ENCODE results near the gene PITPNM3.

The PITPNM3 gene

DNA sequence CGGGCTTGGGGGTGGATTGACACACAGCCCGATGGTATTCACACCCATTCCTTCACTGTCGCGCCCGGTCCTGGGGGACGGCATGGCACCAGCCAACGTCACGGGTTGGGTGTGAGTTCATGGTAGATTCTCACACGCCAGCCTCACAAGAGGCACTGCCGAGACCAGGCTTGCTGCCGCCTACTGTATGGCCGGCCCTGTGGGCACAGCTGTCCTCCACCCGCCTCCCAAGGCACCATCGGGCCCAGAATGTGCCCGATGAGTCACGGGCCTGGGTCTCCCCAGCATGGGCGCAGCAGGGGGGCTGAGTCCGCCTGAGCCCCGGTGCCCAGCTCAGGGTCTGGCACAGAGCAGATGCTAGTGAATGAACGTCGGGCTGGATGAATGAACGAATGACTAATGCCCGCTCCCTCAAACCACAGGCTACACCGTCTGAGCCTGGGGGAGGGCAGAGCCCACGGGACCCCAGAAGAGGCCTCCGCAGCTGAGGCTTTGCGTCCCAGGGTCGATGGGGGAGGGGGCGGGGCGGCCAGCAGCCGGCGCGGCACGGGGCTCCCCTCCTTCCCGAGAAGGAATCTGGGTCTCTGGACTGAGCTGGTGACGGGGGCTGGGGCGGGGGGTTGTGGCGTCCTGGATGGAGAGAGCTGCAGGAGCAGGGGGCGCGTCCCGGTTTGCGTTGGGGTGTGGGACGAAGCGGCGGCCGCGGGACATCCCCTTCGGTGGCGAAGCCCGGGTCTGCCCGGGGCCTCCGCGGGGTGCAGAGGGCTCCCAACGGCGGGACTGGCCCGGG is 829 bp downstream of the PITPNM3 start:
- TF ChIP-seq, protein P1, sequence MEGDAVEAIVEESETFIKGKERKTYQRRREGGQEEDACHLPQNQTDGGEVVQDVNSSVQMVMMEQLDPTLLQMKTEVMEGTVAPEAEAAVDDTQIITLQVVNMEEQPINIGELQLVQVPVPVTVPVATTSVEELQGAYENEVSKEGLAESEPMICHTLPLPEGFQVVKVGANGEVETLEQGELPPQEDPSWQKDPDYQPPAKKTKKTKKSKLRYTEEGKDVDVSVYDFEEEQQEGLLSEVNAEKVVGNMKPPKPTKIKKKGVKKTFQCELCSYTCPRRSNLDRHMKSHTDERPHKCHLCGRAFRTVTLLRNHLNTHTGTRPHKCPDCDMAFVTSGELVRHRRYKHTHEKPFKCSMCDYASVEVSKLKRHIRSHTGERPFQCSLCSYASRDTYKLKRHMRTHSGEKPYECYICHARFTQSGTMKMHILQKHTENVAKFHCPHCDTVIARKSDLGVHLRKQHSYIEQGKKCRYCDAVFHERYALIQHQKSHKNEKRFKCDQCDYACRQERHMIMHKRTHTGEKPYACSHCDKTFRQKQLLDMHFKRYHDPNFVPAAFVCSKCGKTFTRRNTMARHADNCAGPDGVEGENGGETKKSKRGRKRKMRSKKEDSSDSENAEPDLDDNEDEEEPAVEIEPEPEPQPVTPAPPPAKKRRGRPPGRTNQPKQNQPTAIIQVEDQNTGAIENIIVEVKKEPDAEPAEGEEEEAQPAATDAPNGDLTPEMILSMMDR (IDR thresholded peaks at IDR 0.05; ENCODE audit: extremely low read depth, insufficient read depth, missing control alignments), result no peak

DNA sequence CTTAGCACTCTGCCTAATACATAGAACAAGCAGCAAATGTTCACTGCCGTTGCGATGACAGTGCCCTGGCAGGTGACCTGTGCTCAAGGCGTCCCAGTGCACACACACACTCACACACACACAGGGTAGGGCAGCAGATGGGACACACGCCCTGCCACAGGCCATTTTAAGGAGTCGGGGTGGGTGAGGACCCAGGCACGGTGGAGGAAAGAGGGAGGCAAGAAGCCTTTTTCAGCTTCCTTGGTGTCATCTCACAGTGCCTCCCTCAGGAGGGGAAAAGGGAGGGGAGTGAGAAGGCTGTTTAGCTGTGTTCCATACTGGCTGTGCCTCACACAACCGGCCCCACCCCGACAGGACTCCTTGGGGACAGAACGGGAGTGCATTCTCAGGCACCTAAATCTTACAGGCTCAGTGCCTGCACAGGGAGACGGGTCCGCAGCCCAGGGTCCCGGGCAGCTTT is 1.5 kb downstream of the PITPNM3 start:
- TF ChIP-seq, protein P1 (IDR thresholded peaks at IDR 0.05; ENCODE audit: extremely low read depth, insufficient read depth, missing control alignments), result no peak
- in situ Hi-C loops (cut with MboI; ENCODE audit: low pct_unique_long_range_greater_than_20kb, low sequenced_read_pairs, unreplicated experiment), result no loop called here
- DNase-seq (ENCODE audit: low spot score), result no peak

More for the DNA sequence above, 829 bp downstream of the PITPNM3 start:
- DNase-seq (ENCODE audit: low spot score), result no peak
- in situ Hi-C loops (cut with MboI; ENCODE audit: low pct_unique_long_range_greater_than_20kb, low sequenced_read_pairs, unreplicated experiment), result no loop called here

DNA sequence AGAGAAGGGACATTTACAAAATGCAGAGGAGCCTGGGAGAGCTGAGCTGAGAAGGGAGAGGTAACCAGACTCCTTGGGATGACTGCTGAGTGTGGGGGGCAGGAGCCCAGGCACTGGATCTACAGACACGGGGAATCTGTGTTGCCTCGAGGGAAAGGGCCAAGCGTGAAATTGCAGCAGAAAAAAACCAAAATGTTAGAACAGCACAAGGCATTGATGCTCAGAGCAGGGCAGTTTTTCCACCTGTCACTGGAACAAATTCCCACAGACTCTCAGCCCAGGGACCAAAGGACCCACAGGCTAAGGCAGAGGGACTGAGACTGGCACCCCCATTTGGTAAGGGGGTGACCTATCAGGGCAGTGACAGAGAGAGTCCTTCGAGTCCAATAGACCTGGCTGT is 2.0 kb downstream of the PITPNM3 start:
- no peak for DNase-seq (ENCODE audit: low spot score)
- TF ChIP-seq, protein P1 (IDR thresholded peaks at IDR 0.05; ENCODE audit: extremely low read depth, insufficient read depth, missing control alignments), result no peak
- in situ Hi-C loops (cut with MboI; ENCODE audit: low pct_unique_long_range_greater_than_20kb, low sequenced_read_pairs, unreplicated experiment), result no loop called here

DNA sequence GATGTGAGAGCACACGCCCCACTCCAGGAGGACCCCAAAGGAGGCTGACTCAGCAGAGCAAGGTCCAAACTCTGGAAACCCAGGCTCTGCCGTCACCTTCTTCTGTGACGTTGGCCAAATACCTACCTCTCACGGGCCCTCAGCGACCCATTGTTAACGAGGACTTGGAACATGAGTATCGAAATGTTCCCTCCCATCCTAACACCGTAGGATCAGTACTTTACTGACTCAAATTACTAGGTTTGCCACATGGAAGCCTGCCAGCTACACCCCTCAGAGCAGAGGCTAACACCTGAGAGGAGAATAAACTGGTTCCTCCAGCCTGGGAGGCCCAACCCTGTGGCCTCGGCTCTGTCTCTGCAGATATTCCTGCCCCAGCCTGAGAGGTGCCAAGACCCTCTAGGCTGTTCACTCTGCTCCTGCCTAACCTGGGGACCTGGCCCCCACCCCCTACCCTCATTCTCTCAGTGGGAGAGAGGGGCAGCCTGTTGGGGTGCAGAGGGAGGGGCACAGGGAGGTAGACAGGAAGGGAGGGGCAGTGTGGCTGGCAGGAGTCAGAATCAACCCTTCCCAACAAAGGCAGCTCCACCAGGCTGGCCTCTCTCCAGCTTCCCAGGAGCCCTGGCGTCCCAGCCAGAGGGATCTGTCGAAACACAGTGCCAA is 4.4 kb downstream of the PITPNM3 start:
- DNase-seq (ENCODE audit: low spot score), result no peak
- in situ Hi-C loops (cut with MboI; ENCODE audit: low pct_unique_long_range_greater_than_20kb, low sequenced_read_pairs, unreplicated experiment), result no loop called here
- TF ChIP-seq, protein P1 (IDR thresholded peaks at IDR 0.05; ENCODE audit: extremely low read depth, insufficient read depth, missing control alignments), result no peak

DNA sequence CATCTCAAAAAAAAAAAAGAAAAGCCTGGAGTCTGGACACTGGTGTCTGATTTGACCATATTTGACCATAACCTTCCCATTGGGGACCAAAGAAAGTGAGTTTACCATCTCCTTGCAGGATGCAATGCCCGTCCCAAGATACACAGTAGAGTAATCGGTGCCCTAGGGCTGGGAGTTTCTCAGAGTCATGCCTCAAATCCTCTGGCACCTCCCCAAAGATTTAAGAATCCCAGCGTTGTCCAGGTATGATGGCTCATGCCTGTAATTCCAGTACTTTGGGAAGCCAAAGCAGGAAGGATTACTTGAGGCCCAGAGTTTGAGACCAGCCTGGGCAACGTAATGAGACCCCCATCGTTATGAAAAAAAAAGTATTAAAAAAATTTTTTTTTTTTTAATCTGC is 5.0 kb downstream of the PITPNM3 start:
- TF ChIP-seq, protein P1 (IDR thresholded peaks at IDR 0.05; ENCODE audit: extremely low read depth, insufficient read depth, missing control alignments), result no peak

DNA sequence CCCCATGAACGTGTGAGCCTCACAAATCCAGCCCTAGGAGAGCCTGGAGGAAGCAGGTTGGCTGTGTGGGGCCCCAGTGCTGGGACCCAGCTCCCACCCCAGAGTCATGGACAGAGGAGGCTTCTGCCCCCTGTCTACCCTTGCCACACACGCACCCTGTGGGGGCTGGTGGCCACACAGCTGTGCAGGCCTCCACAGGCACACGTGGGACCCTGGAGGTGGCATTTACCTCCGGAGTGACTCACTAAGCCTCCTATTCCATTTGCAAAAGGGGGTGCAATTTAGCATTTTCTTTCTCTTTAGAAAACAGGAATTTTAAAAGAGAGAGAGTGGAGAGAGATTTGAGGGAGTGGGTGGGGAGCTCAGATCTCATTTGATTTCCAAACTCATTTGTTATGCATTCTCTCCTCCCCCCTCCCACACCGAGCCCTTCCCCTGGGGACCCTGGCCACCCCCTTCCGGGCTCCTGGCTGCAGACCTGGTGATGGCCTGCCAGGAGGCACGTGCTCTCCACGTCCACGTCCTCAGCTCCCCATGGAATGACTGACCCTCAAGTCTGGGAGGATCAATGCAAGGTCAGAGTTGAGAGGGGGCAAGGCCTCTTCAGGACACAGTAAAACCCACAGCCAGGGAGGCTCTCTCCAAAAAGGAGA is 6.8 kb downstream of the PITPNM3 start:
- in situ Hi-C loops (cut with MboI; ENCODE audit: low pct_unique_long_range_greater_than_20kb, low sequenced_read_pairs, unreplicated experiment), result no loop called here
- TF ChIP-seq, protein P1 (IDR thresholded peaks at IDR 0.05; ENCODE audit: extremely low read depth, insufficient read depth, missing control alignments), result no peak
- DNase-seq (ENCODE audit: low spot score), result no peak

More for the DNA sequence above, 5.0 kb downstream of the PITPNM3 start:
- DNase-seq (ENCODE audit: low spot score), result no peak
- in situ Hi-C loops (cut with MboI; ENCODE audit: low pct_unique_long_range_greater_than_20kb, low sequenced_read_pairs, unreplicated experiment), result no loop called here

Data from GM13977 (cell line).